ENCODE data around the gene NOC2L. TPM values are rescaled to one million over a fixed set of nuclear protein-coding genes. Genes with fewer than 3 reads are reported as not detected.

The NOC2L gene
- total RNA-seq, 1 donor from 2014 or later = 42.5 TPM

GRCh38 chr1:999725-1000356, 40.8 kb upstream of the NOC2L start, which contains the start of gene HES4:
HES4 (minus strand) TSS chr1:1000097; CDS start chr1:999973, 124 bp downstream.
- intact Hi-C loops (cut with DNase I) = no loop called here
- DNase-seq (ENCODE audit: extremely low spot score in 2 of 2) = no peak
- no peak for TF ChIP-seq CTCF (IDR thresholded peaks at IDR 0.05)
- TF ChIP-seq POLR2AphosphoS5 (IDR thresholded peaks at IDR 0.05; ENCODE audit: insufficient read depth in 1 of 2, low read depth in 1 of 2) = peak in 1 of 2 donors; percentile 20
- peak; percentile 32 to 78 for TF ChIP-seq POLR2A (IDR thresholded peaks at IDR 0.05)
- Histone ChIP-seq H3K4me1 (peaks cover 39% of the 10 kb centered on the region), H3K27ac (peak within 1 kb of the TSS; percentile 99), H3K4me3 (peak within 1 kb of the TSS; percentile 61 to 73), H3K27me3 (no peaks in the 10 kb centered on the region), H3K9me3 (no peaks in the 10 kb centered on the region), H3K36me3 (no peaks in the 10 kb centered on the region)

GRCh38 chr1:998995-999724, 40.1 kb upstream of the NOC2L start:
- Histone ChIP-seq H3K27me3 (no peaks in the 10 kb centered on the region), H3K4me3 (peak overlapping the region; percentile 61 to 73), H3K9me3 (no peaks in the 10 kb centered on the region), H3K4me1 (peaks cover 34% of the 10 kb centered on the region), H3K36me3 (no peaks in the 10 kb centered on the region), H3K27ac (peak overlapping the region; percentile 99)
- DNase-seq (ENCODE audit: extremely low spot score in 2 of 2) = no peak
- intact Hi-C loops (cut with DNase I) = no loop called here
- TF ChIP-seq POLR2AphosphoS5 (IDR thresholded peaks at IDR 0.05; ENCODE audit: insufficient read depth in 1 of 2, low read depth in 1 of 2) = no peak
- no peak for TF ChIP-seq POLR2A (IDR thresholded peaks at IDR 0.05)
- TF ChIP-seq CTCF (IDR thresholded peaks at IDR 0.05) = no peak

GRCh38 chr1:998745-998994, 39.6 kb upstream of the NOC2L start:
- Histone ChIP-seq H3K27ac (peak overlapping the region; percentile 99), H3K9me3 (no peaks in the 10 kb centered on the region), H3K4me3 (peak overlapping the region; percentile 61 to 73), H3K36me3 (no peaks in the 10 kb centered on the region), H3K4me1 (peaks cover 34% of the 10 kb centered on the region), H3K27me3 (no peaks in the 10 kb centered on the region)
- no peak for DNase-seq (ENCODE audit: extremely low spot score in 2 of 2)
- TF ChIP-seq CTCF (IDR thresholded peaks at IDR 0.05) (no peak), POLR2A (IDR thresholded peaks at IDR 0.05) (no peak), POLR2AphosphoS5 (IDR thresholded peaks at IDR 0.05; ENCODE audit: insufficient read depth in 1 of 2, low read depth in 1 of 2) (no peak)
- intact Hi-C loops (cut with DNase I) = no loop called here

- Histone ChIP-seq H3K36me3 (no peaks in the 10 kb centered on the region), H3K27me3 (no peaks in the 10 kb centered on the region), H3K9me3 (no peaks in the 10 kb centered on the region), H3K4me1 (peaks cover 34% of the 10 kb centered on the region), H3K4me3 (peak overlapping the region; percentile 61 to 73), H3K27ac (peak overlapping the region; percentile 99)
- intact Hi-C loops (cut with DNase I) = no loop called here
- peak in 1 of 2 donors; percentile 79 for DNase-seq (ENCODE audit: extremely low spot score in 2 of 2)
- TF ChIP-seq POLR2AphosphoS5 (IDR thresholded peaks at IDR 0.05; ENCODE audit: insufficient read depth in 1 of 2, low read depth in 1 of 2) (peak in 1 of 2 donors; percentile 12), POLR2A (IDR thresholded peaks at IDR 0.05) (no peak), CTCF (IDR thresholded peaks at IDR 0.05) (no peak)
These were observed 39.1 kb upstream of the NOC2L start for GRCh38 chr1:997993-998744.

Data from vagina (tissue), 2 donors.